C4-2B (cell line): ENCODE data around the gene LRFN4.

Experiments used
- H3K27ac ChIP-seq: fragments of 450-650 bp; 2 replicates; pipeline ENCODE4 v1.5.1; 2017
- CTCF ChIP-seq: fragments of 450-650 bp; conservative IDR thresholded peaks from 2 replicates; pipeline ENCODE4 v1.5.1; 2017; ENCODE audit warnings: mild to moderate bottlenecking
- ZFX ChIP-seq: fragments of 450-650 bp; IDR thresholded peaks from 2 replicates; pipeline ENCODE4 v1.6.1; 2017

Gene LRFN4

GRCh38 chr11:66883016-66883965 is 26.4 kb downstream of the LRFN4 start:
- TF ChIP-seq ZFX (no peak), CTCF (no peak; the same call in 1 of the 2 replicates)
- H3K27ac ChIP-seq: no peak overlapping the region

- H3K27ac ChIP-seq: no peak overlapping the region
- TF ChIP-seq ZFX (no peak), CTCF (no peak)
Measured at GRCh38 chr11:66884443-66884842, 27.6 kb downstream of the LRFN4 start.

- TF ChIP-seq ZFX: no peak
- TF ChIP-seq CTCF: no peak
- H3K27ac ChIP-seq: no peak overlapping the region
Measured at GRCh38 chr11:66885469-66885868, 28.6 kb downstream of the LRFN4 start.

DNA sequence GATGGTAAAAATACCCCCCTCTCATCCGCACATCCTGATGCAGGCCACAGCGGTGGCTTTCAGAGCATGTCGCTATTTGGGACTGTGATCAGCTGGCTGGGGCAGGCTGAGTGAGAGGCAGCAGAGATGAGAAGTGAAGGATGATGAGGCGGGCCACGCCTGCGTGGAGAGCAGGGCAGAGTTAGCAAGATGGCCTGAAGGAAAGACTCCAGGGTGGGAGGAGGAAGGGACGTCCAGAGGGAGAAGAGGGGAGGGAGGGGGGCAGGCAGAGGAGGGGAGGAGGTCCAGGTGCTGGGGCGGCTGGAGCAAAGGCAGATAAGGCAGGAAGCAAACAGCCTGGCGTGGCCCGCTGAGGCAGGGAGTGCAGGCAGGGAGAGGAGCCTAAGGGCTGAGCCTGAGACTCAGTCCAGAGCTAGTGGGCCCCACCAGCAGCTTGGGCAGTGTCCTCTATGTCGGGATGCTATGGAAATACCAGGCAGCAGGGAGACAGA is 29.1 kb downstream of the LRFN4 start:
- H3K27ac ChIP-seq: no peak overlapping the region
- TF ChIP-seq ZFX (no peak), CTCF (no peak)

- H3K27ac ChIP-seq: no peak overlapping the region
- TF ChIP-seq CTCF (no peak), ZFX (no peak)
Measured at GRCh38 chr11:66886671-66887221, 29.9 kb downstream of the LRFN4 start.

DNA sequence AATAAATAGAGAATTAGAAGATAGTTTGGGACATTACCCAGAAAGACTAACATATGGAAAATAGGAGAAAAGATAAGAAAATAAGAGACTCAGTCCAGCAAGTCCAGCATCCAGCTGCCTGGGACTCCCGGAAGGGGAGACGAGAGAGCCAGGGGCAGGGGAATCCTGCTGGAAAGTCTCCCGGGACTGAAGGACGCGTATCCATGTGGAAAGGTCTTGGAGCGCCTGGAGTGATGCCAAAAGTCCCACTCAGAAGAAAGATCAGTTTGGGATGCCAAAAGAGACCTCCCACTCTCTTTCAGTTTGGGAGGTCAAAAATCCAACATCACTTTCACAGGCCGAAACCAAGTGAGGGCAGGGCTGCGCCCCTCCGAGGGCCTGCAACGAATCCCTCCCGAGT is 30.7 kb downstream of the LRFN4 start:
- no peak overlapping the region for H3K27ac ChIP-seq

More for the DNA sequence above, 30.7 kb downstream of the LRFN4 start:
- TF ChIP-seq CTCF (no peak), ZFX (no peak)
